Measurements from ENCODE around the gene CDC25A.

The CDC25A gene

GRCh38 chr3:48196611-48197010 lies 8.4 kb upstream of the CDC25A start:
- in situ Hi-C loops (cut with MboI; ENCODE audit: low sequenced_read_pairs): no loop called here

GRCh38 chr3:48194446-48195071 lies 6.3 kb upstream of the CDC25A start:
- in situ Hi-C loops (cut with MboI; ENCODE audit: low sequenced_read_pairs): no loop called here

GRCh38 chr3:48190911-48191310 lies 2.7 kb upstream of the CDC25A start:
- in situ Hi-C loops (cut with MboI; ENCODE audit: low sequenced_read_pairs): no loop called here

- in situ Hi-C loops (cut with MboI; ENCODE audit: low sequenced_read_pairs): no loop called here
Observed at GRCh38 chr3:48189321-48189720, 1.1 kb upstream of the CDC25A start.

- in situ Hi-C loops (cut with MboI; ENCODE audit: low sequenced_read_pairs): no loop called here
Observed at GRCh38 chr3:48187579-48188265, 495 bp downstream of the CDC25A start.

GRCh38 chr3:48187301-48187578 lies 977 bp downstream of the CDC25A start:
- in situ Hi-C loops (cut with MboI; ENCODE audit: low sequenced_read_pairs): no loop called here

GRCh38 chr3:48186631-48187300 lies 1.5 kb downstream of the CDC25A start:
- in situ Hi-C loops (cut with MboI; ENCODE audit: low sequenced_read_pairs): no loop called here

- in situ Hi-C loops (cut with MboI; ENCODE audit: low sequenced_read_pairs): no loop called here
Observed at GRCh38 chr3:48185129-48185528, 3.1 kb downstream of the CDC25A start.

GRCh38 chr3:48184299-48184698 lies 3.9 kb downstream of the CDC25A start:
- in situ Hi-C loops (cut with MboI; ENCODE audit: low sequenced_read_pairs): no loop called here

GRCh38 chr3:48180531-48181253 lies 7.5 kb downstream of the CDC25A start:
- in situ Hi-C loops (cut with MboI; ENCODE audit: low sequenced_read_pairs): no loop called here

- in situ Hi-C loops (cut with MboI; ENCODE audit: low sequenced_read_pairs): no loop called here
Observed at GRCh38 chr3:48180021-48180420, 8.2 kb downstream of the CDC25A start.

- in situ Hi-C loops (cut with MboI; ENCODE audit: low sequenced_read_pairs): no loop called here
Observed at GRCh38 chr3:48178072-48178471, 10.1 kb downstream of the CDC25A start.

- in situ Hi-C loops (cut with MboI; ENCODE audit: low sequenced_read_pairs): loop anchor here (25.0 kb wide), 1 partner anchor 321 kb away; no protein-coding TSS in a partner anchor
Observed at GRCh38 chr3:48157950-48158376, 30.3 kb downstream of the CDC25A start.

GRCh38 chr3:48157202-48157840 lies 30.9 kb downstream of the CDC25A start:
- in situ Hi-C loops (cut with MboI; ENCODE audit: low sequenced_read_pairs): loop anchor here (25.0 kb wide), 1 partner anchor 320 kb away; no protein-coding TSS in a partner anchor

GRCh38 chr3:48156163-48156562 lies 32.1 kb downstream of the CDC25A start:
- in situ Hi-C loops (cut with MboI; ENCODE audit: low sequenced_read_pairs): loop anchor here (25.0 kb wide), 1 partner anchor 319 kb away; no protein-coding TSS in a partner anchor

- in situ Hi-C loops (cut with MboI; ENCODE audit: low sequenced_read_pairs): loop anchor here (25.0 kb wide), 1 partner anchor 318 kb away; no protein-coding TSS in a partner anchor
Observed at GRCh38 chr3:48155122-48155521, 33.1 kb downstream of the CDC25A start.

GRCh38 chr3:48151807-48152427 lies 36.3 kb downstream of the CDC25A start:
- in situ Hi-C loops (cut with MboI; ENCODE audit: low sequenced_read_pairs): loop anchor here (25.0 kb wide), 1 partner anchor 315 kb away; no protein-coding TSS in a partner anchor

- in situ Hi-C loops (cut with MboI; ENCODE audit: low sequenced_read_pairs): loop anchor here (25.0 kb wide), 1 partner anchor 314 kb away; no protein-coding TSS in a partner anchor
Observed at GRCh38 chr3:48151058-48151806, 37.0 kb downstream of the CDC25A start.

- in situ Hi-C loops (cut with MboI; ENCODE audit: low sequenced_read_pairs): loop anchor here (25.0 kb wide), 1 partner anchor 632 kb away; the partner anchor contains the start of gene ELP6
Observed at GRCh38 chr3:48143992-48144391, 44.2 kb downstream of the CDC25A start.
